GM19467 (cell line): ENCODE data around the gene SH2D3C.

Experiments
- ATAC-seq: cut with Tn5 transposase; IDR thresholded peaks from one replicate; pipeline ENCODE4 v1.9.1; 2021; ENCODE audit warnings: mild to moderate bottlenecking, moderate library complexity; ENCODE audit not compliant: unreplicated experiment

Gene SH2D3C

DNA sequence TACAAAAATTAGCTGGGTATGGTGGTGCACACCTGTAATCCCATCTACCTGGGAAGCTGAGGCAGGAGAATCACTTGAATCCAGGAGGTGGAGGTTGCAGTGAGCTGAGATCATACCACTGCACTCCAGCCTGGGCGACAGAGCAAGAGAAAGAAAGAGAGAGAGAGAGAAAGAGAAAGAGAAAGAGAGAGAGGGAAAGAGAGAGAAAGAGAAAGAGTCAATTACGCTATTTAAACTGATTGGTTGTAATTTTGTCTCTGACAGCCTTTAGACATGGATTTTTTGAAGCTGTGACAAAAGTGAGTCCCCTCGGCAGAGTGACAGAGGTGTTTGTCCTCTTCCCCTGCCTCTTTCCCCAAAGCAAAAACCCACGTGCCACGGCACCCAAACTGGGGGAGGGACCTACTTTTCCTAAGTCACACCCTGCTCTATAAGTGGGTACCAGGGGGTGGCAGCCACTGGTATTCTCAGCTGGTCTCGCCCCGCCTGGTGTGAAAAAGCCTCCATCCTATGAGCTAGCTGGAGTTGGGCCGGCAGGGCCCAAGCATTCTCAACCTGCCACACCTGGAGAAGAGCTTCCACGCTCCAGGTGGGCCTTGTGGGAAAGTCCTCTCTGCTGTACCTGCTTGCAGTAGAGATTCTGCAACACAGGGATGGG lies 75.0 kb downstream of the SH2D3C start:
- ATAC-seq: no peak

DNA sequence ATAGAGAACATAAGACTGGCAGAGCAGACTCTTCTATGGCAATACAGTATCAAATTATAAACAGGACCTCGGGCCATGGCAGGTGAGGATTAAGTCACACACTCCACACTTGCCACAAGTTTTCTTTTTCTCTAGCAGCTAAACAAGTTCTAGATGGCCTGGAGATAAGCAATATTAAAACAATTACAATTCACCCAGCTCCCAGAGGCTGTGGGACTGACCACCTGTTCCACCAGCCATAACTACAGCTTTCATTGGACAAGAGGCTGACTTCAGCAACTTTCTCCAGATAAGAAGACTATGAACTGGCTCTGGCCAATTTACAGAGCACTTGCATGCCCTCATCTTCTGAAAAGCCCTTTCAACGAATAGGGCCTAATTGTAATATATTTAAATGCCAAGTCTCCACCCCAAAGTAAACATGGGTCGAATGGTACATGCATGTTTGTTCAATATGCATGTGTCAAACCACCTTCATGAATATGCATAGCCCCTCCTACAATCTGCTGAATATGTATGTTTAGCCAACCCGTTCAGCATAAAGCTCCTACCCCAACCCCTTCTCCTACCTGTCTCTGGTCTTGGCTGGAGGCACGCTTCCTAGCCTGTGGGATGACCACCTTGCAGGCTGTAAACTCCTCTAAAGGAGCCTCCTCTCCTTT lies 77.7 kb downstream of the SH2D3C start:
- ATAC-seq: no peak

GRCh38 chr9:127700140-127700539 lies 78.3 kb downstream of the SH2D3C start:
- ATAC-seq: no peak

- peak; percentile 93 for ATAC-seq
Observed at GRCh38 chr9:127698985-127699670, 79.3 kb downstream of the SH2D3C start.

GRCh38 chr9:127698386-127698785 lies 80.1 kb downstream of the SH2D3C start:
- ATAC-seq: no peak

DNA sequence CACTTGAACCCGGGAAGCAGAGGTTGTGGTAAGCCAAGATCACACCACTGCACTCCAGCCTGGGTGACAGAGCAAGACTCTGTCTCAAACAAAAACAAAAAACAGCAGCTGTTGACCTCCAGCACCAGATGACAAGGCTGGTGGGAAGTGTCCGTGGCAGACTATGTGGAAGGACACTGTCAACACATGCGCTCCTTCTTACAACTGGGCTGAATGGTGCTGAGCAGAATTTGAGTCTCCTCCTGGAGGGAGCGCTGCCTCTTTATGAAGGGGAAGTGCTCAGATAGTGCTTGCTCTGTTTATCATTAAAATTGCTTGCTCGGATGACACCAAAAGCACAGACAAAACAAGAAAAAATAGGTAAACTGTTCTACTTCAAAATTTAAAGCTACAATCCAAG lies 80.9 kb downstream of the SH2D3C start:
- no peak for ATAC-seq

GRCh38 chr9:127694890-127695720 lies 83.4 kb downstream of the SH2D3C start:
- no peak for ATAC-seq

DNA sequence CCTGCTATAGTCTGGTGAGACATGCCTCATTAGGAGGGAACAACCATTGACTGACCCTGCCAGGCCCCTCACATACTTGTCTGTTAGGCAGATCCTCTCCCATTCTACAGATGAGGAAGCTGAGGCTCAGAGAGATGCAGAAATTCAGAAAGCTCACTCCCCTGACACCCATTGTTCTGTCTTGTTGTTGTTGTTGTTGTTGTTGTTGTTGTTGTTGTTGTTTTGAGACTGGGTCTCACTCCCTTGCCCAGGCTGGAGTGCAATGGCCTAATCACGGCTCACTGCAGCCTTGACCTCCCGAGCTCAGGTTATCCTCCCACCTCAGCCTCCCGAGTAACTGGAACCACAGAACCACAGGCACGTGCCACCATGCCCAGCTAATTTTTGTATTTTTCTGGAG lies 84.8 kb downstream of the SH2D3C start:
- no peak for ATAC-seq

GRCh38 chr9:127693143-127693542 lies 85.3 kb downstream of the SH2D3C start:
- no peak for ATAC-seq

DNA sequence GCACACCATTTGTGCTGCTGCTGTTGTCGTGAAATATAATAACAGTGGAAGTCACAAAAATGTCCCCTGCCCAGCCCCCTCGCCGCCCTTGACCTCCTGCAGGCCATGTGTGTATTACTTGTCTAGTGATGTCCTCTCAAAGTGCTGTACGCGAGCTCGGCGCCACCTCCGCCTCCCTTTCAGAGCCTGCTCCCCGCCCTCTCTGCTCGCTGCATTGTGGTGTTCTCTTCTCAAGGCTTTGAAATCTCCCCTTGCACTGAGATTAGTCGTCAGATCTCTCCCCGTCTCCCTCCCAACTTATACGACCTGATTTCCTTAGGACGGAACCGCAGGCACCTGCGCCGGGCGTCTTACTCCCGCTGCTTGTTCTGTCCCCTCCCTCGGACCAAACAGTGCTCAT lies 86.4 kb downstream of the SH2D3C start:
- ATAC-seq: no peak

DNA sequence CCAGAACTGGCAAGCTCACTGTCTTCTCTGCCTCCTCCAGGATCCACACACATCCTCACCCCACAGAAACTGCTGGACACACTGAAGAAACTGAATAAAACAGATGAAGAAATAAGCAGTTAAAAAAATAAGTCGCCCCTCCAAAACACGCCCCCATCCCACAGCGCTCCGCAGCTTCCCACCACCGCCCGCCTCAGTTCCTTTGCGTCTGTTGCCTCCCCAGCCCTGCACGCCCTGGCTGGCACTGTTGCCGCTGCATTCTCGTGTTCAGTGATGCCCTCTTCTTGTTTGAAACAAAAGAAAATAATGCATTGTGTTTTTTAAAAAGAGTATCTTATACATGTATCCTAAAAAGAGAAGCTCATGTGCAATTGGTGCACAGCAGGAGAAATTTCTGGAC lies 87.7 kb downstream of the SH2D3C start:
- ATAC-seq: no peak

DNA sequence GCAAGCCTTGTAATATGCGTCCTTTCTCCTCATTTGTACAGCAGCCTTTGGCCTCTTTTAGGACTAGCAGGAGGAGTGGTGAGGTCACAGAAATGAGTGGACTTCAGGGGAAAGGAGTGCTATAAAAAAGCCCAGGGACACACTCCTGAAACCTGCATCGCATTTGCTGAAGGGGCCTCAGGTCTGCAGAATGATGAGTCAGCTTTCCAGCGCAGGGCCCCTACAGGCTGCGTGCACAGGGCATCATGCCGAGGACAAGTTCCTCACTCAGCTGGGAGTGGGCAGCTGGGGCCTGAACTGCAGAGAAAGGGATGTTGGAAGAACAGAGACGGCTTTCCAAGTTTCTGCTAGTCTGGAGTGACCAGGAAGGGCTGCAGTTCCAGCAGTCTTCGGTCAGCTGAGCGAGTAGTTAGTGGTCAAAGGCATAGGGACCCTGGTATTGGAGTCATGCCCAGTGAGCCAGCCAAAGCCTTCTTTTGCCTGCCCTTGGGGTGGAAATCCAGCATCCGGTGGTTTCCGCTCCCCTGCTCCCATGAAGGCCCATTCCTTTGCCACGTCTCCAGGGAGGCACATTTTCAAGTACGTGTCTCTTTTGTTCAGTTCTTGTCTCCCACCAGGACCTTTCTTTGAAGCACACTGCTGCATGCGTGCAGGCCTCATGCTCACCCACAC lies 89.0 kb downstream of the SH2D3C start:
- no peak for ATAC-seq
